Renal pelvis (tissue), 4 donors: ENCODE results near the gene TSEN15. TPM values are rescaled to one million over a fixed set of nuclear protein-coding genes. Genes with fewer than 3 reads are reported as not detected.
"Not testable (repeated sequence)": the region's sequence is repeated elsewhere in the genome, so short reads cannot be mapped to it uniquely, and the experiment has no call there.

ENCODE experiments used
- DNase-seq: peaks from one replicate; pipeline ENCODE4 v3.0.0-alpha.2; 2013
- polyA plus RNA-seq, 3 donors: library from polyadenylated mRNA; unstranded; fragments of 120-200 nt; gene quantifications; one replicate each; pipeline ENCODE4 v1.2.1, GENCODE V29; 2013; ENCODE audit not compliant: insufficient read length in 3 of 3

The TSEN15 gene
- polyA plus RNA-seq, 3 donors: 41.4 to 48.3 (median 46.0) TPM

GRCh38 chr1:184082541-184083415 is 31.2 kb downstream of the TSEN15 start:
- DNase-seq: no peak

- no peak for DNase-seq
These were observed 34.1 kb downstream of the TSEN15 start for GRCh38 chr1:184085667-184086066.

- DNase-seq: no peak
These were observed 36.5 kb downstream of the TSEN15 start for GRCh38 chr1:184088037-184088436.

- DNase-seq: no peak
These were observed 41.5 kb downstream of the TSEN15 start for GRCh38 chr1:184093071-184093470.

- DNase-seq: no peak
These were observed 44.5 kb downstream of the TSEN15 start for GRCh38 chr1:184096005-184096404.

DNA sequence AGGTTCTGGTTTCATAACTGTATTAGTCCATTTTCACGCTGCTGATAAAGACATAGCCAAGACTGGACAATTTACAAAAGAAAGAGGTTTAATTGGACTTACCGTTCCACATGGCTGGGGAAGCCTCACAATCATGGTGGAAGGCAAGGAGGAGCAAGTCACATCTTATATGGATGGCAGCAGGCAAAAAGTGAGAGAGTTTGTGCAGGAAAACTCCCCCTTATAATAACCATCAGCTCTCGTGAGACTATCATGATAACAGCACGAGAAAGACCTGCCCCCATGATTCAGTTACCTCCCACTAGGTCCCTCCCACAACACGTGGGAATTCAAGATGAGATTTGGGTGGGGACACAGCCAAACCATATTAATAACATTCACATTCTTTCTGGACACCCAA is 45.0 kb downstream of the TSEN15 start:
- not testable (repeated sequence) for DNase-seq

DNA sequence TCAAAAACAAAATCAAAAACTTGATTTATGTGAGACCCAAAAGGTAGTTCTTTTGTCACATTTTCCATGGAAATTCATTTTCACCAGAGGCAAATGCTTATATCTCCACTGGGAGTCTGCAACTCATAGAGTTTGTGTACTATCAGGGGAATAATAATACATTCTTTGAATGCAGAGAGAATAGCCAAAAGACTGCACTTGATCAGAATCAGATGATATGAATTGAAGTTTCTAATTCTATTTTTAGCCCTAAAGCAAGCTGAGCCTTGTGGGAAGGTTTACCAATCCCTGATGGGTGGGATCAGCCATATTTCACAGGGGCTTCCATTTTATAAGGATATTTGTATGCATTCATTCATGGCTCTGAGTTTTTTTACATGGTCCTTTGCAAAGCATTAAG is 49.6 kb downstream of the TSEN15 start:
- DNase-seq: no peak

- DNase-seq: no peak
These were observed 50.0 kb downstream of the TSEN15 start for GRCh38 chr1:184101571-184101970.

GRCh38 chr1:184110272-184111204 is 59.0 kb downstream of the TSEN15 start:
- DNase-seq: no peak

- no peak for DNase-seq
These were observed 60.8 kb downstream of the TSEN15 start for GRCh38 chr1:184112176-184112948.

GRCh38 chr1:184113251-184113650 is 61.7 kb downstream of the TSEN15 start:
- no peak for DNase-seq

GRCh38 chr1:184114818-184115398 is 63.4 kb downstream of the TSEN15 start:
- DNase-seq: peak; percentile 26

GRCh38 chr1:184116287-184116686 is 64.8 kb downstream of the TSEN15 start:
- peak; percentile 9 for DNase-seq

DNA sequence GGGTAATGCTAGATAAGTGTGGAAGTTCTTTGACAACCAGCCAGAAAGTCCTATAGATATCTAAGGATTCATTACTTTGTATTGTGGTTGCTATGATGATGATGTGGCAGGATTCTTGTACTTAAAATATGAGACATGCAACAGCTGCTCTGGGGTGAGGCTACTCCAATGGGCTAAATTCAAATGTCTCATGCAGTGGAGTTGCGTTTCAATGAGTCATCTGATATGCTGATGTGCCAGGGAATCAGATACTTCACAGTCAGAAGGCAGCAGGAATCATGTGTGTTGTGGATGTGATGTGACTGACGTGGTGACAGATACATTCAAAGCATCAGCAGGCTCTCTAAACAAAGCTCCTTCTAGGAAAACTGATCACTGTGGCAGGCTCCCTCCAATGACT is 66.5 kb downstream of the TSEN15 start:
- peak; percentile 16 for DNase-seq

Other genes starting within 250 kb of the TSEN15 start
- gene RGL1, start 246.6 kb upstream of the TSEN15 start, polyA plus RNA-seq: 10 to 100 TPM; 44.1 to 49.8 (median 45.6) TPM
- 1 to 10 TPM; 6.9 to 7.7 (median 7.4) TPM for gene COLGALT2, start 14.0 kb upstream of the TSEN15 start, polyA plus RNA-seq